HepG2 (cell line): ENCODE measurements around the gene AHCYL1.

Source experiments
- CTCF ChIP-seq: sonication (generic); formaldehyde crosslinking; IDR thresholded peaks from 2 replicates; pipeline ENCODE4 v1.5.0; 2020; ENCODE audit warnings: mild to moderate bottlenecking, missing genetic modification reagents, moderate library complexity
- ERF ChIP-seq: IDR thresholded peaks from 2 replicates; pipeline ENCODE4 v1.6.1; 2018; ENCODE audit warnings: missing biosample characterization, missing genetic modification reagents
- FOXJ3 ChIP-seq: sonication (generic); formaldehyde crosslinking; IDR thresholded peaks from 2 replicates; pipeline ENCODE4 v1.4.0; 2020; ENCODE audit warnings: missing genetic modification reagents, mild to moderate bottlenecking, borderline replicate concordance
- NFKBIZ ChIP-seq: IDR thresholded peaks from 2 replicates; pipeline ENCODE4 v1.6.1; 2018; ENCODE audit warnings: missing genetic modification reagents, missing compliant biosample characterization
- POLR2A ChIP-seq, 2 experiments: IDR thresholded peaks; 2 replicates each; pipeline ENCODE4 v1.6.1; 2011; ENCODE audit warnings: low read depth in 2 of 2, low read length in 2 of 2, mild to moderate bottlenecking in 1 of 2, moderate library complexity in 1 of 2; ENCODE audit not compliant: insufficient read depth in 1 of 2
- REL ChIP-seq: sonication (generic); formaldehyde crosslinking; conservative IDR thresholded peaks from 2 replicates; pipeline ENCODE4 v1.8.0; 2022; ENCODE audit warnings: mild to moderate bottlenecking, missing genetic modification reagents, moderate library complexity
- TCF7L2 ChIP-seq: IDR thresholded peaks from 2 replicates; pipeline ENCODE4 v1.6.1; 2011; ENCODE audit warnings: mild to moderate bottlenecking, low read depth, low read length, moderate library complexity
- XRCC5 ChIP-seq: fragments of 200-400 bp; formaldehyde crosslinking; optimal IDR thresholded peaks from 2 replicates; pipeline ENCODE3; 2017; ENCODE audit warnings: mild to moderate bottlenecking, low read length
- ZNF138 ChIP-seq: sonication (generic); formaldehyde crosslinking; IDR thresholded peaks from 2 replicates; pipeline ENCODE4 v1.5.0; 2020; ENCODE audit warnings: mild to moderate bottlenecking, low read depth, missing genetic modification reagents
- ZNF552 ChIP-seq: sonication (generic); formaldehyde crosslinking; IDR thresholded peaks from 2 replicates; pipeline ENCODE4 v1.9.0; 2022; ENCODE audit warnings: missing genetic modification reagents, mild to moderate bottlenecking, borderline replicate concordance

- TF ChIP-seq FOXJ3 (CRISPR knock-in tag) (no peak), XRCC5 (no peak), CTCF (no peak), TCF7L2 (no peak), NFKBIZ (CRISPR knock-in tag) (no peak), ZNF552 (CRISPR knock-in tag) (no peak), POLR2A (IDR thresholded peaks at IDR 0.05; ENCODE audit: insufficient read depth in 1 of 2, low read depth in 2 of 2, low read length in 2 of 2) (no peak), REL (CRISPR knock-in tag) (no peak), ERF (CRISPR knock-in tag) (no peak), ZNF138 (CRISPR knock-in tag) (no peak)
These were observed 35.2 kb downstream of the AHCYL1 start for GRCh38 chr1:110019770-110020169.
